Measurements from ENCODE around the gene CIAO3. TPM values are rescaled to one million over a fixed set of nuclear protein-coding genes. Genes with fewer than 3 reads are reported as not detected.

CIAO3 gene
- total RNA-seq, 1 experiment from 2014 or later, result 50.9 TPM

- H3K36me3 Mint-ChIP-seq, result no peaks in the 10 kb centered on the region
- CTCF ChIA-PET, result interaction anchor here (0.9 to 4.5 kb wide), 5 partner anchors 8 to 281 kb away, joined by 3 to 25 read pairs (median 6); partner anchors contain the start of genes ANTKMT and METRN
- H3K9me3 Mint-ChIP-seq, result no peaks in the 10 kb centered on the region
- POLR2A ChIA-PET, result no interaction called here
- no peak overlapping the region for H3K4me3 Mint-ChIP-seq
- DNase-seq (ENCODE audit: low spot score) (no peak), ATAC-seq (no peak)
- no peak overlapping the region for H3K27ac Mint-ChIP-seq
- TF ChIP-seq OVOL2 (CRISPR knock-in tag; IDR thresholded peaks at IDR 0.05; ENCODE audit: borderline replicate concordance) (no peak), TEAD4 (CRISPR knock-in tag; IDR thresholded peaks at IDR 0.05) (no peak), E2F5 (CRISPR knock-in tag; IDR thresholded peaks at IDR 0.05) (no peak), ZNF512 (CRISPR knock-in tag; IDR thresholded peaks at IDR 0.05; ENCODE audit: borderline replicate concordance) (no peak), FOXK1 (CRISPR knock-in tag; IDR thresholded peaks at IDR 0.05) (no peak), ZNF671 (CRISPR knock-in tag; IDR thresholded peaks at IDR 0.05) (no peak), ZNF396 (CRISPR knock-in tag; IDR thresholded peaks at IDR 0.05; ENCODE audit: borderline replicate concordance) (no peak), ZMAT4 (CRISPR knock-in tag; IDR thresholded peaks at IDR 0.05) (no peak), CREM (CRISPR knock-in tag; IDR thresholded peaks at IDR 0.05) (no peak), NFE2L1 (CRISPR knock-in tag; IDR thresholded peaks at IDR 0.05) (no peak), ZNF281 (CRISPR knock-in tag; IDR thresholded peaks at IDR 0.05) (no peak), JAZF1 (CRISPR knock-in tag; IDR thresholded peaks at IDR 0.05) (no peak), MYBL2 (CRISPR knock-in tag; IDR thresholded peaks at IDR 0.05) (no peak), ELF4 (CRISPR knock-in tag; IDR thresholded peaks at IDR 0.05; ENCODE audit: low read depth) (no peak), AR (CRISPR knock-in tag; IDR thresholded peaks at IDR 0.05) (no peak), SP1 (CRISPR knock-in tag; conservative IDR thresholded peaks at IDR 0.05) (no peak), ZNF219 (CRISPR knock-in tag; IDR thresholded peaks at IDR 0.05; ENCODE audit: borderline replicate concordance) (no peak), ESRRA (CRISPR knock-in tag; IDR thresholded peaks at IDR 0.05; ENCODE audit: borderline replicate concordance) (no peak), ZNF317 (CRISPR knock-in tag; IDR thresholded peaks at IDR 0.05; ENCODE audit: borderline replicate concordance, low read depth) (no peak), MAX (CRISPR knock-in tag; IDR thresholded peaks at IDR 0.05) (no peak)
- H3K4me1 Mint-ChIP-seq, result no peaks in the 10 kb centered on the region
- H3K27me3 Mint-ChIP-seq (ENCODE audit: low read depth), result peaks cover 87% of the 10 kb centered on the region
Measured at GRCh38 chr16:703406-703805, 37.4 kb downstream of the CIAO3 start.
